GM03348 (cell line): ENCODE measurements around the gene NOP10.
"Not testable (repeated sequence)": the region's sequence is repeated elsewhere in the genome, so short reads cannot be mapped to it uniquely, and the experiment has no call there.

Experiments used
- DNase-seq: peaks from one replicate; pipeline ENCODE4 v3.0.0; 2012; ENCODE audit warnings: low spot score

The NOP10 gene

DNA sequence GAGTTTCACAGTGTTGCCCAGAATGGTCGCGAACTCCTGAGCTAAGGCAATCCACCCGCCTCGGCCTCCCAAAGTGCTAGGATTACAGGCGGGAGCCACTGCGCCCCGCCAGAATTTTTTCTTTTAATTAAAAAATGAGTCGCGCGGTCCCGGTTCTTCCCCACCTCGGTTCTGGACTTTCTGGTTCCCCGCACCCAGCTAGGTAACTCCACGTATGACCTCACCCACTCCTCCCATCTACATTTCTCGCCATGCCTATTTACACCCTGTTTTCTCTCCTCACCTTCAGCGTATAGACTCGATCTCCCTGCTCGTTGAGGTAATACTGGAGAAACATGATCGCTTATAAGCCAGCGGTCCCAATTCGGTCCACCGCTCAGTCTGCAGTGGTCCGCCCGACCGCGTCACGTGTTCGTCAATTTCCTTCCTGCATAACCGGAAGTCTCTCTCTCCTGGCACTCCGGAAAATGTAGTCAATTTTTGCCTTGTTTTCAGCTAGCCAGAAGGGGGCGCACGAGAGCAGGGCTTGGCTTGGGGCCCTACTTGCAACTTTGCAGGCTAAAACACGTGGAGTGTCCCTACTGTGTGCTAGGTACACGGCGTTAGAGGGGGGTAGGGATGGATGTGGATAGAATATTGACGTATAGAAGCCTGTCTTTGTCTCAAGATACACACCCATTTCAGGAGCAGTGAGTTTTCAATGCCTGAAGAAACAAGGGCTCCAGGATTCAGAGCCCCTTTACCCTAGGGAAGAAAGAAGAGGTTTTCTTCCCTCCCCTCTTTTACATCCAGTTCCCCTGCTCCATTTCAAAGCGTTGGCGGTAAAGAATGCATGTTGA is at the start of gene NOP10, which contains the start of gene NUTM1:
TSS of gene NOP10 (minus strand) at position 400 of the 839 bp plus-strand sequence. CDS start at position 337, 63 bp downstream.
TSS of gene NUTM1 (plus strand) at position 579 of the 839 bp plus-strand sequence. CDS start 382 bp downstream, outside the sequence.
- peak; percentile 91 for DNase-seq

- DNase-seq = not testable (repeated sequence)
These were observed 46.7 kb upstream of the NOP10 start for GRCh38 chr15:34389594-34390086.

DNA sequence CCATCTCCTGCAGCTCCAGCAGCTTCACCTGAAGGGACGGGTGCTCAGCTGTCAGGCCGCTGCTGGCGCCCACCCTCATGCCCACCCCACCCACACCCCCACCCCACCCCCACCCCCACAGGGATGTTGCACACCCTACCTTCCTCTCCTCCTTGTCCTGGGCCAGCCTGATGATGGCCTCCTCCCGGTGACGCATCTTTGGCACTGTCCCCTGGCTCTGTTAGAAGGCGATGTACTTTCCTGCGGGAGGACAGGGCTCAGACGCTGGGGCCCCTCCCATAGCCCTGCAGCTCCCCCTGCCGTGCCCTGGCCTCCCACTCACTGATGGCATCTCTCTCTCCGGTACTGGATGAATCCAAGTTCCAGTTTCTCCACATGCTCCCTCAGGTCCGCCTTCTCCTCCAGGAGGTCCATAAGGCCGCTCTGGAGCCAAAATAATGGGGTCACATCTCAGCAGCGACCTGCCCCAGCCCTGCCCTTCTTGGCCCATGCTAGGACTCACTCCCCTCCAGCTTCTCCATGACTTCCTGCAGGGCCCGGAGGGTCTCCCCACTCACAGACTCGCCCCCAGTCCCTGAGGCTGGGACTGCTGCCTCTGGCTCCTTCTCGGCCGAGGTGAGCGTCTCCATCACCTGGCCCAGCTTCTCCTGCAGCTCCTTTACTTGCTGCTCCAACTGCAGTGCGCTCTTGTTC is 39.0 kb upstream of the NOP10 start:
- DNase-seq = not testable (repeated sequence)

DNA sequence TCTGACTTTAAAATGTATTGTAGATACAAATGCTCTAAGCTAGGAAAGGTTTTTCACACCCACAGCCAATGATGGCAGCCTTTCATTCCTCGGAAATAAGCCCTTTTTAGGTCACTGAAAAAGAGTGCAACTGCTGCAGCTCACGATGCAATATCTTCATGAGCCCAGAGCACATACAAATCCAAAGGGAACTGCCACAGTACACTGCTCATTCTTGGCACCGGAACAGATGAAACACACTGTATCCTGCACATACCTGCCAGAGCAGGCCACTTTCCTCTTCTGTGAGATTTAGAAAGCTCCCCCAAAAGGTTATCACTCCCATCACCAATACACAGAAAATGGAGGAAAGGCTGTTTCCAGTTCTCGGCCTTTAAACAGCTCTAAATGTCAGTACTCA is 37.6 kb upstream of the NOP10 start:
- DNase-seq = not testable (repeated sequence)

GRCh38 chr15:34376856-34377255 is 33.9 kb upstream of the NOP10 start:
- DNase-seq = no peak

DNA sequence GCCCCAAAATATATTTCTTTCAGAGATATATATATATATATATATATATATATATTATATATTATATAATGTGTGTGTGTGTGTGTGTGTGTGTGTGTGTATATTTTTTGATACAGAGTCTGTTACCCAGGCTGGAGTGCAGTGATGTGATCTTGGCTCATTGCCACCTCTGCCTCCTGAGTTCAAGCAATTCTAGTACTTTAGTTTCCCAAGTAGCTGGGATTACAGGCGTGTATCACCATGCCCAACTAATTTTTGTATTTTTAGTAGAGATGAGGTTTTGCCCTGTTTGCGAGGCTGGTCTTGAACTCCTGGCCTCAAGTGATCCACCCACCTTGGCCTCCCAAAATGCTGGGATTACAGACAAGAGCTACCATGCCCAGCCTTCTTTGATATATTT is 32.6 kb upstream of the NOP10 start:
- DNase-seq = not testable (repeated sequence)

- DNase-seq = no peak
These were observed 31.9 kb upstream of the NOP10 start for GRCh38 chr15:34374816-34375215.

DNA sequence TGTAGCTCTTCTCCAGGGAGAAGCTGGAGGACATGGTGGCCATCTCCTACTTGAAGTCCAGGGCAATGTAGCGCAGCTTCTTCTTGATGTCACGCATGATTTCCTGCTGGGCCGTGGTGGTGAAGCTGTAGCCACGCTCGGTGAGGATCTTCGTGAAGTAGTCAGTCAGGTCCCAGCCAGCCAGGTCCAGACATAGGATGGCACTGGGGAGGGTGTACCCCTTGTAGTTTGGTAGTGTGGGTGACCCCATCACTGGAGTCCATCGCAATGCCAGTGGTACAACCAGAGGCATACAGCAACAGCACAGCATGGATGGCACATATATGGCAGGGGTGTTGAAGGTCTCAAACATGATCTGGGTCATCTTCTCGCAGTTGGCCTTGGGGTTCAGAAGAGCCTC is 31.0 kb upstream of the NOP10 start:
- no peak for DNase-seq

DNA sequence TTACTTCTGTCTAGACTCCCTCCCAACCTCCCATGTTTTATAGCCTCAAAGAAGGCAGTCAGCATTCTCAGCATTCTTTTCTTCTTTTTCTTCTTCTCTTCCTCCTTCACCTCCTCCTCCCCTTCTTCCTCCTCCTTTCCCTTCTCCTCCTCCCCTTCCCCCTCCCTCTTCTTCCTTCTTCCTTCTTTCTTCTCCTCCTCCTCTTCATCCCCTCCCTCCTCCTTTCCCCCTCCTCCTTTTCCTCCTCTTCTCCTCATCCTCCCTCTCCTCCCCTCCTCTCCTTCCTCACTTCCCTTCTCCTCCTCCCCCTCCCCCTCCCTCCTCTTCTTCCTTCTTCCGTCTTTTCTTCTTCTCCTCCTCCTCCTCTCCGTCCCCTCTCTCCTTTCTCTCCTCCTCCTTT is 27.7 kb upstream of the NOP10 start:
- DNase-seq = no peak

DNA sequence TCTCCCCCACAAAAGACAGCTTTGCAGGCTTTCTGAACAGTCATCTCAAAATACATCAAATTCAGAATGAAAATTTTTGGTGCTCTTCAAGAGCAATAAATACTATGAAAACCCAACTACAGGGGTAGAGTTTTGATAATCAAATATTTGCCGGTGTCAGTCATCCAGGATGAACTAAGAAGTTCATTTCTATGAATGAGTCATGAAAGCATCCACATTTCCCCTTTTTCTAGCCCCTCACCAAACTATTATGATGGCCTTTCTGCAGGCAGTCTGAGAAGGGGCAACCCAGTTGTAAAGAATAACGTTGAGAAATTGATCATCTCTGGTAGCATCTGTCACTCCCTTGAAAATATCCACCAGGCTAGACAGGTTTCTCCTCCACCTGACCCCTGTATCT is 27.2 kb upstream of the NOP10 start:
- no peak for DNase-seq

- peak; percentile 98 for DNase-seq
These were observed 24.5 kb upstream of the NOP10 start, which contains the start of gene LPCAT4 for GRCh38 chr15:34367101-34368081. LPCAT4 (minus strand) TSS chr15:34367196; CDS start chr15:34367100, 96 bp downstream.

DNA sequence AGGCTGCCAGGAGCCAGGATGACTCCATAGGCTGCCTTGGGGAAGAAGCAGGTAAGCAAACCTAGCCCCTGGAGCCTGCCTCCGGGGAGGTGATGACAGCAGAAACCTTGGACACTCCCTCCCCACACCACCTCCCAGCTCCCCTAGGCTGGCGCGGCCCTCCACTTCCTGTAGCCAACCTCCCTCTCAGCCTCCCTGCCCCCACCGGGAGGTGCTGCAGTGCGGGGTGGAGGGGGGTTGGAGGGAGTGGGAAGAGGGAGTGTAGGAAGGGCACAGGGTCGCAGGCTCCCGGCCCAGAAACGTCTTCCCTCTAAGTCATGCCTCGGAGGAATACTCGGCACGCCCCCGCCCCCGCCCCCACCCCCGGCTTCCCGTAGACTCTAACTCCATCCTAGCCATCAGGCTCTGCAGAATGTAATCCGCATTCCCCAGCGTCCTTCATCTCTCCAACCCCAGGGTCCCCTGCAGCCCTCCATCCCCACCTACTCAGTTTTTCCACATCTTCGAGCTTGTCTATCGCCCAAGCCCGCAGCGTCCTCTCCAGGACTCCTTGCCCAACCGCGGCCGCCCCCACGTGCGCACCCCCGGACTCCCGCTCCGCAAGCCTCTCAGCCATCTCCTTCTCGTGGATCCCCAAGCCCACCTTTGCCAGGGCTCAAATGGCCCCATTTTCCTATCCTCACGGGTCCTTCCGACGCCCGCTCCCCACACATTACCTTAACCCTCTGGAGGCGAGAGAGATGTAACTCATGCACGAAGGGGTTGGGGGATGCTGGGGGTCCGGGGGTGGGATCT is 23.5 kb upstream of the NOP10 start:
- DNase-seq = peak; percentile 72

GRCh38 chr15:34365836-34366235 is 22.9 kb upstream of the NOP10 start:
- DNase-seq = no peak

- DNase-seq = no peak
These were observed 22.3 kb upstream of the NOP10 start for GRCh38 chr15:34365091-34365825.

- DNase-seq = no peak
These were observed 21.1 kb upstream of the NOP10 start for GRCh38 chr15:34364041-34364440.

- DNase-seq = no peak
These were observed 19.3 kb upstream of the NOP10 start for GRCh38 chr15:34362047-34362773.

DNA sequence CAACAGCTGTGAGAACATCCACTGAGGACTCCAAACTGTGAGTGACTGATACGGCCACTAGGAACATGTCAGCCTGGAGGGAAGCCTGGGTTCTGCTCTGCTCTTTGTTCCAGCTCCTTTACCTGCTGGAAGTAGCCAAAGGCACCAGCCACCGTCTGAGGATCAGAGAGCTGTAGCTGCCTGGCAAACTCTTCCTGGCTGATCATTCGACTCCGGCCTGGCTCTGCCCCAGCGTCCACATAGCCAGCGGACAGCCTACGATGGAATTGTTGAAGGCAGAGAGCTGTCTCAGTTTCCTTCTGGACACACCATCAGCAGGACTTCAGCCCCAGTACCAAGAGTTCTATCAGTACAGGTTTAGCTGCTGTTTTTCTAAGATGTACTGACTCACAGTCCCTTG is 18.3 kb upstream of the NOP10 start:
- no peak for DNase-seq

GRCh38 chr15:34360298-34360697 is 17.4 kb upstream of the NOP10 start:
- DNase-seq = no peak

DNA sequence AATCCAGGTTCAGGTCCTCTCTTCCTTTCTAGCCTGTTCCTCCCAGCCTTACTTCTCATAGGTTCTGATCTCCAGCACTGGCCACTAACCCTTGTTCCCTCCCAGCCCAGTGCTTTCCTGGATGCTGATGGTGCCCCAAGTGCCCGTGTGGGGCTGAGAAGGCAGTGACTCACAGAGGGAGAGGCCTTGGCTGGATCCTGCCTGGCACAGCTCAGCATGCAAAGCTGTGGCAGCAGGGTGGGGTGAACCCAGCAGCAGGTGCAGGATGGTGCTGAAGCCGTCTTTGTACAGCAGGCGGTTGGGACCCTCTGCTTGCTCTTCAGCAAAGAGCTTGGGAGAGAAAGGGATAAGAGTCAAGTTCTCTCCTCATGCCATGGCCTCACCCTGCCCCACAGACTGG is 16.5 kb upstream of the NOP10 start:
- no peak for DNase-seq
